Islet of Langerhans (tissue), 1 donor: ENCODE results near the gene CXCL9.
"Not testable (repeated sequence)": the region's sequence is repeated elsewhere in the genome, so short reads cannot be mapped to it uniquely, and the experiment has no call there.

Experiments
- FAIRE-seq: peaks from one replicate; lab custom pipeline; 2011; peaks lifted over from hg19 to GRCh38; lab: Jason Lieb, UNC

The CXCL9 gene

GRCh38 chr4:75954811-75955210 lies 52.5 kb downstream of the CXCL9 start:
- FAIRE-seq: not testable (repeated sequence)

- no peak for FAIRE-seq
Measured at GRCh38 chr4:75953509-75953908, 53.8 kb downstream of the CXCL9 start.
